GM12872 (cell line): ENCODE measurements around the gene MRPL2.

Source experiments
- TF ChIP-seq, protein P1 (sequence below): IDR thresholded peaks from 3 replicates; pipeline ENCODE4 v1.5.1; 2011; ENCODE audit warnings: low read depth, mild to moderate bottlenecking, low read length, moderate library complexity; ENCODE audit not compliant: insufficient read depth

The MRPL2 gene

DNA sequence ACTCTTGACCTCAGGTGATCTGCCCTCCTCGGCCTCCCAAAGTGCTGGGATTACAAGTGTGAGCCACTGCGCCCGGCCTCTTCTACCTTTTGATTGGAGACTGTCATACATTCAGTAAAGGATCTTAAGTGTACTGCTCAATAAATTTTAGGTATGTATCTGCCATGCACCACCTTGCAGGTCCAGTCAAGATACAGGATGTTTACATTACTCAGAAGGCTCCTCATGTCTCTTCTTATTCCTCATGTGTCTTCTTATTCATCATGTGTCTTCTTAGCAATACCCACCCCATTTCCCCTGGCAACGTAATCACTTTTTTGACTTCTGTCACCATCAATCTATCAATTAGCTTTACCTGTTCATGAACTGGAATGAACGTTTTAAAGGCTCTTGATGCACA is 53.4 kb downstream of the MRPL2 start:
- TF ChIP-seq, protein P1, sequence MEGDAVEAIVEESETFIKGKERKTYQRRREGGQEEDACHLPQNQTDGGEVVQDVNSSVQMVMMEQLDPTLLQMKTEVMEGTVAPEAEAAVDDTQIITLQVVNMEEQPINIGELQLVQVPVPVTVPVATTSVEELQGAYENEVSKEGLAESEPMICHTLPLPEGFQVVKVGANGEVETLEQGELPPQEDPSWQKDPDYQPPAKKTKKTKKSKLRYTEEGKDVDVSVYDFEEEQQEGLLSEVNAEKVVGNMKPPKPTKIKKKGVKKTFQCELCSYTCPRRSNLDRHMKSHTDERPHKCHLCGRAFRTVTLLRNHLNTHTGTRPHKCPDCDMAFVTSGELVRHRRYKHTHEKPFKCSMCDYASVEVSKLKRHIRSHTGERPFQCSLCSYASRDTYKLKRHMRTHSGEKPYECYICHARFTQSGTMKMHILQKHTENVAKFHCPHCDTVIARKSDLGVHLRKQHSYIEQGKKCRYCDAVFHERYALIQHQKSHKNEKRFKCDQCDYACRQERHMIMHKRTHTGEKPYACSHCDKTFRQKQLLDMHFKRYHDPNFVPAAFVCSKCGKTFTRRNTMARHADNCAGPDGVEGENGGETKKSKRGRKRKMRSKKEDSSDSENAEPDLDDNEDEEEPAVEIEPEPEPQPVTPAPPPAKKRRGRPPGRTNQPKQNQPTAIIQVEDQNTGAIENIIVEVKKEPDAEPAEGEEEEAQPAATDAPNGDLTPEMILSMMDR: no peak
